Cardiac muscle cell (in vitro differentiated cells and primary cell): ENCODE results near the gene GTF2IRD1. TPM values are rescaled to one million over a fixed set of nuclear protein-coding genes. Genes with fewer than 3 reads are reported as not detected.

Experiments used
- DNase-seq, 2 donors: peaks; one replicate each; pipeline versions ENCODE4 v3.0.0 to v3.0.0-alpha.2; 2010 to 2017; ENCODE audit warnings: low read depth in 1 of 2, low spot score in 1 of 2
- H3K27ac ChIP-seq: fragments of 200-600 bp; sonication (generic); 2 replicates; pipeline ENCODE4 v1.5.1; 2016
- H3K27me3 ChIP-seq: fragments of 200-600 bp; sonication (generic); 2 replicates; pipeline ENCODE4 v1.6.0; 2016; ENCODE audit warnings: control low read depth
- H3K36me3 ChIP-seq: fragments of 200-600 bp; sonication (generic); 2 replicates; pipeline ENCODE4 v1.5.1; 2016; ENCODE audit warnings: control low read depth
- H3K4me1 ChIP-seq: fragments of 200-600 bp; sonication (generic); 2 replicates; pipeline ENCODE4 v1.8.1; 2017; ENCODE audit warnings: low read depth, mild to moderate bottlenecking, mixed run types
- H3K4me3 ChIP-seq: fragments of 200-600 bp; sonication (generic); 2 replicates; pipeline ENCODE4 v1.5.1; 2016; ENCODE audit warnings: mild to moderate bottlenecking
- H3K9me3 ChIP-seq: fragments of 200-600 bp; sonication (generic); 2 replicates; pipeline ENCODE4 v1.5.1; 2017; ENCODE audit warnings: low read depth, mild to moderate bottlenecking, control low read depth
- CTCF ChIP-seq: IDR thresholded peaks from 2 replicates; pipeline ENCODE4 v1.5.1; 2012; ENCODE audit warnings: low read depth, mild to moderate bottlenecking, low read length
- polyA plus RNA-seq: library from polyadenylated mRNA; unstranded; fragments of >200 nt; fragmentation: Nextera tagmentation; extraction: Ambion mirVana; gene quantifications from 2 replicates; pipeline ENCODE4 v1.2.1, GENCODE V29; 2016
- total RNA-seq: library from RNA; depleted of rRNA; stranded (reverse); fragments of >200 nt; gene quantifications from 2 replicates; pipeline ENCODE4 v1.2.3, GENCODE V29; 2016

Gene GTF2IRD1
- total and polyA plus RNA-seq, 2 experiments from 2014 or later: 29.6 to 51.4 TPM

- H3K9me3 ChIP-seq: no peaks in the 10 kb centered on the region
- no peak for DNase-seq
- H3K4me1 ChIP-seq: peaks cover 13% of the 10 kb centered on the region
- H3K36me3 ChIP-seq: peaks cover 3% of the 10 kb centered on the region
- H3K27me3 ChIP-seq: no peaks in the 10 kb centered on the region
- H3K4me3 ChIP-seq: no peak overlapping the region
- no peak overlapping the region for H3K27ac ChIP-seq
- no peak for TF ChIP-seq CTCF
Measured at GRCh38 chr7:74516214-74516613, 62.5 kb downstream of the GTF2IRD1 start.

- Histone ChIP-seq H3K4me3 (no peak overlapping the region), H3K4me1 (peaks cover 13% of the 10 kb centered on the region), H3K9me3 (no peaks in the 10 kb centered on the region), H3K36me3 (peaks cover 9% of the 10 kb centered on the region), H3K27me3 (no peaks in the 10 kb centered on the region), H3K27ac (peak overlapping the region; percentile 6)
- no peak for TF ChIP-seq CTCF
- DNase-seq: no peak
Measured at GRCh38 chr7:74518041-74518440, 64.3 kb downstream of the GTF2IRD1 start.

- no peak for DNase-seq
- no peak for TF ChIP-seq CTCF
- no peaks in the 10 kb centered on the region for H3K9me3 ChIP-seq
- H3K27ac ChIP-seq: no peak overlapping the region
- peaks cover 9% of the 10 kb centered on the region for H3K36me3 ChIP-seq
- H3K27me3 ChIP-seq: no peaks in the 10 kb centered on the region
- H3K4me3 ChIP-seq: no peak overlapping the region
- H3K4me1 ChIP-seq: peaks cover 13% of the 10 kb centered on the region
Measured at GRCh38 chr7:74518654-74519053, 64.9 kb downstream of the GTF2IRD1 start.

- Histone ChIP-seq H3K36me3 (peaks cover 11% of the 10 kb centered on the region), H3K9me3 (no peaks in the 10 kb centered on the region)
Measured at GRCh38 chr7:74519395-74519794, 65.7 kb downstream of the GTF2IRD1 start.

DNA sequence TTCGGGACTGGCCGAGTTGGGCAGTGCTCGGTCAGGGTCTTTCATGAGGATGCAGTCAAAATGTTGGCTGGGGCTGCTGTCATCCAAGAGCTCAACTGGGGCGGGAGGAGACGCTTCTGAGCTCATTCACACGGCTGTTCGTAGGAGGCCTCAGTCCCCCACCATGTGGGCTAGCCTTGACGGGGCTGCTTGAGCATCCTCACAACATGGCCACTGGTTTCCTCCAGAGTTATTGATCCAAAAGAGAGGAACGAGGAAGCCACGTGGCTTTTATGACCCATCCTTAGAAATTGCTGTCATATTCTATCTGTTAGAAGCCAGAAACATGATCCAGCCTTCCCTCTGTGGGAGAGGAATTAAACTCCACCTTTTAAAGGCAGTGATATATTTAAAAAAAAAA is 68.1 kb downstream of the GTF2IRD1 start:
- H3K36me3 ChIP-seq: peaks cover 14% of the 10 kb centered on the region
- TF ChIP-seq CTCF: no peak
- H3K4me1 ChIP-seq: no peaks in the 10 kb centered on the region
- no peaks in the 10 kb centered on the region for H3K9me3 ChIP-seq
- no peak for DNase-seq
- H3K27ac ChIP-seq: no peak overlapping the region
- no peak overlapping the region for H3K4me3 ChIP-seq
- H3K27me3 ChIP-seq: no peaks in the 10 kb centered on the region

More at GRCh38 chr7:74519395-74519794, 65.7 kb downstream of the GTF2IRD1 start:
- Histone ChIP-seq H3K27ac (no peak overlapping the region), H3K4me1 (peaks cover 6% of the 10 kb centered on the region), H3K27me3 (no peaks in the 10 kb centered on the region), H3K4me3 (no peak overlapping the region)
- TF ChIP-seq CTCF: no peak
- DNase-seq: no peak
